PC-9 (cell line): ENCODE data around the gene PCDH15. TPM values are rescaled to one million over a fixed set of nuclear protein-coding genes. Genes with fewer than 3 reads are reported as not detected.

ENCODE experiments used
- BruUV-seq: library from RNA; stranded (reverse); fragments of 400-500 nt; replicated peaks from 2 replicates; lab custom pipeline; 2021; lab: Mats Ljungman, UMichigan
- CTCF ChIA-PET: fragments of 300-600 bp; sonication (Branson Sonifier 250); formaldehyde crosslinking; loops from one replicate; lab custom pipeline; 2022; ENCODE audit warnings: antibody characterized with exemption; lab: Charles Lee
- POLR2A ChIA-PET: fragments of 300-600 bp; sonication (Branson Sonifier 250); formaldehyde crosslinking; loops from one replicate; lab custom pipeline; 2022; ENCODE audit warnings: antibody characterized with exemption; ENCODE audit not compliant: unreplicated experiment; lab: Charles Lee
- DNase-seq, 2 experiments: peaks; one replicate each; pipeline versions ENCODE4 v3.0.0 to v3.0.0-alpha.2; 2015 to 2022; ENCODE audit warnings: mixed read lengths in 1 of 2
- H2AFZ ChIP-seq: fragments of 200-600 bp; sonication (generic); 2 replicates; pipeline ENCODE4 v1.8.1; 2017; ENCODE audit warnings: antibody characterized with exemption
- H3F3A ChIP-seq: fragments of 200-600 bp; sonication (generic); 2 replicates; pipeline ENCODE4 v1.8.1; 2017; ENCODE audit warnings: antibody characterized with exemption, mild to moderate bottlenecking, low read depth; ENCODE audit not compliant: insufficient read depth
- H3K27ac ChIP-seq: fragments of 200-600 bp; sonication (generic); 2 replicates; pipeline ENCODE4 v1.6.1; 2016; ENCODE audit warnings: mixed run types
- H3K27me3 ChIP-seq: fragments of 200-600 bp; sonication (generic); 2 replicates; pipeline ENCODE4 v1.6.1; 2016; ENCODE audit warnings: low read depth, mixed run types; ENCODE audit not compliant: insufficient read depth
- H3K36me3 ChIP-seq: fragments of 200-600 bp; sonication (generic); 2 replicates; pipeline ENCODE4 v1.6.1; 2016; ENCODE audit warnings: low read depth, mixed run types
- H3K4me1 ChIP-seq: fragments of 200-600 bp; sonication (generic); replicated peaks from 2 replicates; pipeline ENCODE4 v1.6.1; 2016; ENCODE audit warnings: mixed run types; ENCODE audit not compliant: insufficient read depth
- H3K4me2 ChIP-seq: fragments of 200-600 bp; sonication (generic); 2 replicates; pipeline ENCODE4 v1.6.1; 2017; ENCODE audit warnings: mixed run types
- H3K4me3 ChIP-seq: fragments of 200-600 bp; sonication (generic); 2 replicates; pipeline ENCODE4 v1.6.1; 2016; ENCODE audit warnings: mixed run types
- H3K79me2 ChIP-seq: fragments of 200-600 bp; sonication (generic); 2 replicates; pipeline ENCODE4 v1.6.1; 2017; ENCODE audit warnings: low read depth, mixed run types
- H3K9me2 ChIP-seq: fragments of 200-600 bp; sonication (generic); 2 replicates; pipeline ENCODE4 v1.8.1; 2017; ENCODE audit warnings: mild to moderate bottlenecking; ENCODE audit not compliant: insufficient read depth
- H3K9me3 ChIP-seq: fragments of 200-600 bp; sonication (generic); 2 replicates; pipeline ENCODE4 v1.8.1; 2016; ENCODE audit warnings: low read depth; ENCODE audit not compliant: insufficient read depth
- H4K20me1 ChIP-seq: fragments of 200-600 bp; sonication (generic); 2 replicates; pipeline ENCODE4 v1.8.1; 2017; ENCODE audit not compliant: insufficient read depth
- CTCF ChIP-seq: fragments of 200-600 bp; sonication (generic); conservative IDR thresholded peaks from 2 replicates; pipeline ENCODE4 v1.6.1; 2017; ENCODE audit warnings: mixed run types, antibody characterized with exemption, mild to moderate bottlenecking, moderate library complexity
- EZH2 ChIP-seq: fragments of 200-600 bp; sonication (generic); IDR thresholded peaks from 2 replicates; pipeline ENCODE4 v1.8.0; 2017; ENCODE audit warnings: antibody characterized with exemption, low read depth
- intact Hi-C: fragments of 100-400 bp; cut with micrococcal nuclease; formaldehyde crosslinking; loops from one replicate; pipeline ENCODE4 v1.10.0; 2022; ENCODE audit not compliant: unreplicated experiment
- total RNA-seq: library from RNA; stranded (reverse); gene quantifications from 2 replicates; pipeline ENCODE4 v1.2.3, GENCODE V29; 2021

Gene PCDH15
- total RNA-seq, 1 experiment from 2014 or later, result not detected

- H3K4me2 ChIP-seq, result no peak overlapping the region
- TF ChIP-seq CTCF (no peak), EZH2 (no peak)
- H3K4me3 ChIP-seq, result no peak overlapping the region
- no peak overlapping the region for H2AFZ ChIP-seq
- ChIA-PET POLR2A (interaction anchor here (0.6 kb wide), 1 partner anchor 1840 kb away, joined by 5 read pairs; no protein-coding TSS in a partner anchor), CTCF (no interaction called here)
- H3K9me2 ChIP-seq, result no peaks in the 10 kb centered on the region
- intact Hi-C loops, result no loop called here
- H3K27ac ChIP-seq, result no peak overlapping the region
- H3K36me3 ChIP-seq, result no peaks in the 10 kb centered on the region
- no peaks in the 10 kb centered on the region; the same call in 1 of the 2 replicates for H3K9me3 ChIP-seq
- no TSS peak for BruUV-seq
- no peaks in the 10 kb centered on the region for H3F3A ChIP-seq
- no peaks in the 10 kb centered on the region for H3K4me1 ChIP-seq
- no peaks in the 10 kb centered on the region for H3K79me2 ChIP-seq
- no peak for DNase-seq
- H4K20me1 ChIP-seq, result no peaks in the 10 kb centered on the region
- no peaks in the 10 kb centered on the region for H3K27me3 ChIP-seq
Measured at GRCh38 chr10:53957401-53957800, 843.6 kb downstream of the PCDH15 start.

DNA sequence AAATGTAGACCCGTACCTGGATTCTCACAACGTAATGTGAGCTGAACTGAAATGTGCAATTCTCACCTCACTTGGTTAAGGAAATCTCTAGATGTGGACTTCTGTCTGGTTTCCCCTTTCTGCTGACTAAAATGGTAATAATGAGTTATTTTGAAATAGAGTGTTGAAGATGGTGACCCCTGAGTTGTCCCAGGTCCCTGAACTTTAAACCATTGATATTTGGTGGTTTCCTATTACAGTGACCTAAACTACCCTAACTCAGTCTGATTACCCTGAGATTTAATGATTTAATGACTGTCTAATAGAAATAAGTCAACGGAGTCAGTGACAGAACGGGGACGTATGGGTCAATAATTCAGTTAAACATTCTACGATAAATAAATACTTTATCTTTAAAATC, 845.9 kb downstream of the PCDH15 start:
- no peaks in the 10 kb centered on the region for H3K79me2 ChIP-seq
- H3K4me2 ChIP-seq, result no peak overlapping the region
- BruUV-seq, result no TSS peak
- intact Hi-C loops, result no loop called here
- no peaks in the 10 kb centered on the region for H3K36me3 ChIP-seq
- H3K27ac ChIP-seq, result no peak overlapping the region
- no peaks in the 10 kb centered on the region for H3K9me2 ChIP-seq
- no peak overlapping the region for H2AFZ ChIP-seq
- no peaks in the 10 kb centered on the region for H3F3A ChIP-seq
- no peak overlapping the region for H3K4me3 ChIP-seq
- TF ChIP-seq CTCF (no peak), EZH2 (no peak)
- no peaks in the 10 kb centered on the region for H3K27me3 ChIP-seq
- ChIA-PET POLR2A (no interaction called here), CTCF (no interaction called here)
- H3K4me1 ChIP-seq, result no peaks in the 10 kb centered on the region
- H3K9me3 ChIP-seq, result no peaks in the 10 kb centered on the region; the same call in 1 of the 2 replicates
- no peak for DNase-seq
- H4K20me1 ChIP-seq, result no peaks in the 10 kb centered on the region

- Histone ChIP-seq H3K9me3 (no peaks in the 10 kb centered on the region; the same call in 1 of the 2 replicates), H3K4me1 (no peaks in the 10 kb centered on the region), H4K20me1 (no peaks in the 10 kb centered on the region), H3K36me3 (no peaks in the 10 kb centered on the region), H3K27ac (no peak overlapping the region), H3K9me2 (no peaks in the 10 kb centered on the region), H3K27me3 (no peaks in the 10 kb centered on the region), H3K79me2 (no peaks in the 10 kb centered on the region), H3F3A (no peaks in the 10 kb centered on the region), H2AFZ (no peak overlapping the region), H3K4me2 (no peak overlapping the region), H3K4me3 (no peak overlapping the region)
- POLR2A ChIA-PET, result no interaction called here
- DNase-seq, result no peak
- intact Hi-C loops, result no loop called here
- BruUV-seq, result no TSS peak
- no peak for TF ChIP-seq CTCF
- no peak for TF ChIP-seq EZH2
- CTCF ChIA-PET, result no interaction called here
Measured at GRCh38 chr10:53952698-53953630, 848.1 kb downstream of the PCDH15 start.
